OCI-LY7 (cell line): ENCODE results near the gene C1QBP.

ENCODE experiments used
- EZH2phosphoT487 ChIP-seq: fragments of 200-600 bp; sonication (generic); IDR thresholded peaks from 2 replicates; pipeline ENCODE4 v1.6.1; 2018; ENCODE audit warnings: low read depth, borderline replicate concordance, mild to moderate bottlenecking, mixed run types, antibody characterized with exemption, low read length, moderate library complexity, mixed read lengths
- TF ChIP-seq, protein P1 (sequence below): fragments of 200-600 bp; sonication (generic); conservative IDR thresholded peaks from 2 replicates; pipeline ENCODE4 v1.5.1; 2014; ENCODE audit warnings: mild to moderate bottlenecking, antibody characterized with exemption, low read length, moderate library complexity, mixed read lengths

DNA sequence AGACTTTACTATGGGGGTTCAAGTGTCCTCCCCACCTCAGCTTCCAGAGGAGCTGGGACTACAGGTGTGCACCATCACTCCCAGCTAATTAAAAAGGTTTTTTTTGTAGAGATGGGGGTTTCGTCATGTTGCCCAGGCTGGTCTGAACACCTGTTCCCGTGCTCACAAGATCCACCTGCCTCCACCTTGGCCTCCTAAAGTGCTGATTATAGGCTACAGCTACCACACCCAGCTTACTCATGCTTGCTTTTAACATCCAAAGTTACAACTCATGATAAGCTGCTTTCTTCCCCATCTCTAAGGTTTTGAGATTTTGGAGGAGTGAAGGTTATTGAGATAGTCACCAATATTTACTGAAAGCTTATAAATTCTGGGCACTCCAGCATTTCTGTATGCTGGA is 22.1 kb downstream of the C1QBP start:
- TF ChIP-seq, protein P1, sequence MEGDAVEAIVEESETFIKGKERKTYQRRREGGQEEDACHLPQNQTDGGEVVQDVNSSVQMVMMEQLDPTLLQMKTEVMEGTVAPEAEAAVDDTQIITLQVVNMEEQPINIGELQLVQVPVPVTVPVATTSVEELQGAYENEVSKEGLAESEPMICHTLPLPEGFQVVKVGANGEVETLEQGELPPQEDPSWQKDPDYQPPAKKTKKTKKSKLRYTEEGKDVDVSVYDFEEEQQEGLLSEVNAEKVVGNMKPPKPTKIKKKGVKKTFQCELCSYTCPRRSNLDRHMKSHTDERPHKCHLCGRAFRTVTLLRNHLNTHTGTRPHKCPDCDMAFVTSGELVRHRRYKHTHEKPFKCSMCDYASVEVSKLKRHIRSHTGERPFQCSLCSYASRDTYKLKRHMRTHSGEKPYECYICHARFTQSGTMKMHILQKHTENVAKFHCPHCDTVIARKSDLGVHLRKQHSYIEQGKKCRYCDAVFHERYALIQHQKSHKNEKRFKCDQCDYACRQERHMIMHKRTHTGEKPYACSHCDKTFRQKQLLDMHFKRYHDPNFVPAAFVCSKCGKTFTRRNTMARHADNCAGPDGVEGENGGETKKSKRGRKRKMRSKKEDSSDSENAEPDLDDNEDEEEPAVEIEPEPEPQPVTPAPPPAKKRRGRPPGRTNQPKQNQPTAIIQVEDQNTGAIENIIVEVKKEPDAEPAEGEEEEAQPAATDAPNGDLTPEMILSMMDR: no peak
- no peak for TF ChIP-seq EZH2phosphoT487
